ENCODE measurements around the gene CCDC201. TPM values are rescaled to one million over a fixed set of nuclear protein-coding genes. Genes with fewer than 3 reads are reported as not detected.

Gene CCDC201
- total and polyA plus RNA-seq, 2 of the 8 experiments (the other 6 are each of a cell fraction or from before 2014, with no cell fraction given): not detected

DNA sequence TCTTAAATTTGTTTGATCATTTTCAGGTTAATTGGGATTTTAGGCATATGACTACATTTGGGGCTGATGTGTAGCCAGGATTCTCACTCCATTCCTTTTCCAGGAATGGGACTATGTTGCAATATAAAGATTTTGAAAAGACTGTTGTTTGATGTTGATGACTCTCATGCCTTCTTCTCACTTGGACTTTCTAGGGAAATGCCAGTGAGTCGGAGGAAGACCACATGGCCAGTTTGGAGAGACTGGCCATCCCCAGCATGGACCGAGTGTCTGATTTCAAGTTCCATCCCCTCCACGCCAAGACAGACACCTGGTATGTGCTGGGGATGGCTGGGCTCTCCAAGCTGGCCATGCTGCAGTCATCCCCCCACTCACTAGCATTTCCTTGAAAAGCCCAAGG, 42.7 kb upstream of the CCDC201 start:
- Histone ChIP-seq H3K79me1 (ENCODE audit: low read depth, low read length) (no peaks in the 10 kb centered on the region), H3K4me1 (replicated peaks in 1 of 4; ENCODE audit: control insufficient read depth in 3 of 4, insufficient read depth in 4 of 4, low read length in 3 of 4) (peaks cover 0 to 12% (median 5%) of the 10 kb centered on the region in 4 experiments; a peak in 6 of 7 replicates), H3K56ac (replicated peaks; ENCODE audit: insufficient read length, low read depth, low read length) (no peak overlapping the region), H2BK15ac (ENCODE audit: low read length) (no peak overlapping the region), H3K14ac (ENCODE audit: insufficient read length) (no peak overlapping the region), H4K91ac (replicated peaks; ENCODE audit: insufficient read length, low read length) (no peak overlapping the region), H2AK5ac (ENCODE audit: low read depth, low read length) (no peak overlapping the region), H4K20me1 (replicated peaks in 1 of 2; ENCODE audit: control insufficient read depth in 1 of 2, insufficient read depth in 2 of 2, low read length in 2 of 2) (peaks cover 2% of the 10 kb centered on the region in 2 experiments), H2BK20ac (ENCODE audit: low read length) (no peak overlapping the region), H3K27me3 (replicated peaks in 1 of 4; ENCODE audit: control insufficient read depth in 3 of 4, extremely low read depth in 1 of 4, insufficient read depth in 3 of 4, low read length in 3 of 4) (peaks cover 12 to 30% (median 24%) of the 10 kb centered on the region in 4 experiments), H2BK5ac (ENCODE audit: low read depth, low read length) (no peak overlapping the region), H4K8ac (ENCODE audit: extremely low read depth, insufficient read depth, low read length) (no peak overlapping the region), H3K23ac (ENCODE audit: insufficient read length) (no peak overlapping the region), H3K18ac (ENCODE audit: extremely low read depth, low read length) (no peak overlapping the region), H3K4ac (replicated peaks; ENCODE audit: insufficient read length, low read depth, low read length) (no peak overlapping the region), H3K36me3 (ENCODE audit: control insufficient read depth in 2 of 4, insufficient read depth in 4 of 4, low read length in 3 of 4) (peaks cover 0 to 6% (median 2%) of the 10 kb centered on the region in 4 experiments; a peak in 5 of 8 replicates), H3K4me3 (ENCODE audit: extremely low read depth in 1 of 4, insufficient read depth in 2 of 4, low read depth in 3 of 4, low read length in 4 of 4) (no peak overlapping the region), H2AFZ (ENCODE audit: low read length) (no peak overlapping the region), H2BK120ac (replicated peaks; ENCODE audit: low read depth, low read length) (no peak overlapping the region), H3K27ac (ENCODE audit: low read depth, low read length) (no peak overlapping the region), H2BK12ac (ENCODE audit: low read depth, low read length) (no peak overlapping the region), H3K23me2 (ENCODE audit: low read depth, low read length) (peaks cover 2% of the 10 kb centered on the region; the same call in 1 of the 2 replicates), H3K4me2 (ENCODE audit: insufficient read depth in 1 of 2, low read depth in 2 of 2, low read length in 2 of 2) (no peak overlapping the region), H4K5ac (ENCODE audit: insufficient read length, low read depth, low read length) (no peak overlapping the region), H3K79me2 (ENCODE audit: control insufficient read depth in 1 of 2, insufficient read depth in 2 of 2, low read length in 2 of 2) (no peaks in the 10 kb centered on the region), H3K9ac (replicated peaks in 1 of 4; ENCODE audit: extremely low read depth in 1 of 4, low read depth in 3 of 4, low read length in 3 of 4) (no peak overlapping the region), H3K9me3 (ENCODE audit: insufficient read depth in 2 of 2, low read depth in 1 of 2, low read length in 1 of 2) (no peaks in the 10 kb centered on the region)
- ChIA-PET CTCF (ENCODE audit: partially characterized antibody) (interaction anchor here (0.7 to 15.3 kb wide), 4 partner anchors 21 to 1266 kb away, joined by 3 to 242 read pairs (median 8); no protein-coding TSS in a partner anchor), POLR2A (ENCODE audit: partially characterized antibody) (no interaction called here)
- no peak for FAIRE-seq
- DNase-seq (ENCODE audit: low read depth in 1 of 2, low spot score in 2 of 2): no peak
- WGBS, 2 experiments (ENCODE audit: extremely low coverage in 1 of 2, insufficient coverage in 1 of 2, insufficient read length in 1 of 2, insufficient replicate concordance in 2 of 2, low coverage in 1 of 2, low lambda C conversion rate in 2 of 2, missing lambda C conversion rate in 1 of 2): 81% methylated on average over 3 of the region's 3 CpGs; no CpG with 5 or more reads in 1 of the 2 experiments
- TF ChIP-seq SRF (IDR thresholded peaks at IDR 0.05; ENCODE audit: low read depth, low read length) (no peak), EP300 (IDR thresholded peaks at IDR 0.05; ENCODE audit: borderline replicate concordance in 1 of 2, low read depth in 2 of 2, low read length in 2 of 2) (no peak), ASH2L (IDR thresholded peaks at IDR 0.05; ENCODE audit: low read length) (no peak), SIX5 (IDR thresholded peaks at IDR 0.05; ENCODE audit: low read depth, low read length) (no peak), TEAD4 (IDR thresholded peaks at IDR 0.05; ENCODE audit: low read depth, low read length) (no peak), CBX5 (IDR thresholded peaks at IDR 0.05; ENCODE audit: low read depth, low read length) (no peak), RFX5 (IDR thresholded peaks at IDR 0.05; ENCODE audit: borderline replicate concordance, low read depth, low read length) (no peak), ZNF274 (IDR thresholded peaks at IDR 0.05; ENCODE audit: borderline replicate concordance, extremely low read depth, low read length) (no peak), CTBP2 (IDR thresholded peaks at IDR 0.05; ENCODE audit: borderline replicate concordance, insufficient read depth, insufficient read length, low read length) (no peak), SP2 (IDR thresholded peaks at IDR 0.05; ENCODE audit: low read length) (no peak), TAF1 (IDR thresholded peaks at IDR 0.05; ENCODE audit: low read depth, low read length) (no peak), RAD21 (IDR thresholded peaks at IDR 0.05 in 1 of 2, conservative IDR thresholded peaks at IDR 0.05 in 1 of 2; ENCODE audit: low read depth in 2 of 2, low read length in 2 of 2) (no peak), KDM1A (IDR thresholded peaks at IDR 0.05; ENCODE audit: borderline replicate concordance, low read length) (no peak)

All from H1 (cell line).